HL-60 (cell line): ENCODE results near the gene NEDD8.

ENCODE experiments used
- DNase-seq, 2 experiments: peaks; one replicate each; pipeline ENCODE4 v3.0.0-alpha.2; 2010 to 2020; ENCODE audit warnings: low read depth in 1 of 2, low spot score in 1 of 2
- H3K27ac ChIP-seq: fragments of 250-450 bp; sonication (Bioruptor Pico); replicated peaks from 2 replicates; pipeline ENCODE4 v1.5.1; 2020; ENCODE audit warnings: mild to moderate bottlenecking, moderate library complexity
- H3K27me3 ChIP-seq: fragments of 250-450 bp; sonication (Bioruptor Pico); 2 replicates; pipeline ENCODE4 v1.5.1; 2021; ENCODE audit warnings: mild to moderate bottlenecking, moderate library complexity; ENCODE audit not compliant: insufficient read depth, poor library complexity, severe bottlenecking
- H3K4me3 ChIP-seq: replicated peaks from 2 replicates; pipeline ENCODE4 v1.5.1; 2011; ENCODE audit warnings: mild to moderate bottlenecking, control low read depth, low read length; ENCODE audit not compliant: insufficient read depth
- CTCF ChIP-seq: IDR thresholded peaks from one replicate; pipeline ENCODE4 v1.5.1; 2011; ENCODE audit warnings: low read length, control low read depth, inconsistent platforms; ENCODE audit not compliant: insufficient read depth
- GABPA ChIP-seq: IDR thresholded peaks from 2 replicates; pipeline ENCODE4 v1.6.1; 2012; ENCODE audit warnings: low read depth
- POLR2AphosphoS5 ChIP-seq: IDR thresholded peaks from 2 replicates; pipeline ENCODE4 v1.6.1; 2012; ENCODE audit warnings: low read depth
- REST ChIP-seq: IDR thresholded peaks from 2 replicates; pipeline ENCODE4 v1.6.1; 2012; ENCODE audit warnings: low read depth; ENCODE audit not compliant: insufficient replicate concordance
- SPI1 ChIP-seq: IDR thresholded peaks from 2 replicates; pipeline ENCODE4 v1.6.1; 2012; ENCODE audit warnings: low read depth, mild to moderate bottlenecking, borderline replicate concordance

The NEDD8 gene

GRCh38 chr14:24182110-24182882, 49.9 kb downstream of the NEDD8 start:
- Histone ChIP-seq H3K4me3 (no peak overlapping the region), H3K27me3 (no peaks in the 10 kb centered on the region), H3K27ac (no peak overlapping the region)
- DNase-seq, result no peak
- TF ChIP-seq POLR2AphosphoS5 (no peak), CTCF (no peak), REST (no peak), GABPA (no peak), SPI1 (no peak)

GRCh38 chr14:24181371-24182077, 50.6 kb downstream of the NEDD8 start:
- no peak overlapping the region for H3K4me3 ChIP-seq
- H3K27me3 ChIP-seq, result no peaks in the 10 kb centered on the region
- DNase-seq, result no peak
- no peak for TF ChIP-seq GABPA
- TF ChIP-seq CTCF, result no peak
- no peak for TF ChIP-seq SPI1
- no peak for TF ChIP-seq REST
- no peak for TF ChIP-seq POLR2AphosphoS5
- no peak overlapping the region for H3K27ac ChIP-seq

GRCh38 chr14:24179961-24180796, 52.0 kb downstream of the NEDD8 start:
- no peak for DNase-seq
- Histone ChIP-seq H3K27ac (no peak overlapping the region), H3K4me3 (no peak overlapping the region), H3K27me3 (no peaks in the 10 kb centered on the region)
- TF ChIP-seq GABPA (no peak), SPI1 (no peak), REST (no peak), POLR2AphosphoS5 (no peak), CTCF (no peak)
